ENCODE results near the gene TGM6.

The TGM6 gene

GRCh38 chr20:2380601-2381000 is at the start of gene TGM6:
TGM6 (plus strand) TSS chr20:2380901; CDS start chr20:2380969, 68 bp downstream.
- no peak for DNase-seq (ENCODE audit: low read depth)

- DNase-seq (ENCODE audit: low read depth) = no peak
These were observed 49.6 kb upstream of the TGM6 start for GRCh38 chr20:2331106-2331505.

- DNase-seq (ENCODE audit: low read depth) = no peak
These were observed 48.7 kb upstream of the TGM6 start for GRCh38 chr20:2331901-2332565.

- DNase-seq (ENCODE audit: low read depth) = no peak
These were observed 48.0 kb upstream of the TGM6 start for GRCh38 chr20:2332711-2333110.

- DNase-seq (ENCODE audit: low read depth) = no peak
These were observed 46.9 kb upstream of the TGM6 start for GRCh38 chr20:2333821-2334220.

- DNase-seq (ENCODE audit: low read depth) = no peak
These were observed 45.4 kb upstream of the TGM6 start for GRCh38 chr20:2335096-2335870.

- DNase-seq (ENCODE audit: low read depth) = no peak
These were observed 44.2 kb upstream of the TGM6 start for GRCh38 chr20:2336471-2336870.

GRCh38 chr20:2337142-2337541 is 43.6 kb upstream of the TGM6 start:
- DNase-seq (ENCODE audit: low read depth) = no peak

- no peak for DNase-seq (ENCODE audit: low read depth)
These were observed 42.2 kb upstream of the TGM6 start for GRCh38 chr20:2338411-2339066.

- no peak for DNase-seq (ENCODE audit: low read depth)
These were observed 40.6 kb upstream of the TGM6 start for GRCh38 chr20:2340136-2340535.

GRCh38 chr20:2340823-2341222 is 39.9 kb upstream of the TGM6 start:
- no peak for DNase-seq (ENCODE audit: low read depth)

GRCh38 chr20:2341336-2341735 is 39.4 kb upstream of the TGM6 start:
- DNase-seq (ENCODE audit: low read depth) = no peak

- DNase-seq (ENCODE audit: low read depth) = no peak
These were observed 38.5 kb upstream of the TGM6 start for GRCh38 chr20:2342243-2342642.

GRCh38 chr20:2346188-2346587 is 34.5 kb upstream of the TGM6 start:
- DNase-seq (ENCODE audit: low read depth) = no peak

GRCh38 chr20:2348336-2348735 is 32.4 kb upstream of the TGM6 start:
- no peak for DNase-seq (ENCODE audit: low read depth)

GRCh38 chr20:2349801-2350200 is 30.9 kb upstream of the TGM6 start:
- no peak for DNase-seq (ENCODE audit: low read depth)

GRCh38 chr20:2350606-2351005 is 30.1 kb upstream of the TGM6 start:
- no peak for DNase-seq (ENCODE audit: low read depth)

- no peak for DNase-seq (ENCODE audit: low read depth)
These were observed 27.5 kb upstream of the TGM6 start for GRCh38 chr20:2353231-2353630.

GRCh38 chr20:2357114-2357513 is 23.6 kb upstream of the TGM6 start:
- no peak for DNase-seq (ENCODE audit: low read depth)

GRCh38 chr20:2358006-2358405 is 22.7 kb upstream of the TGM6 start:
- DNase-seq (ENCODE audit: low read depth) = no peak

- DNase-seq (ENCODE audit: low read depth) = no peak
These were observed 19.6 kb upstream of the TGM6 start for GRCh38 chr20:2361035-2361593.

- no peak for DNase-seq (ENCODE audit: low read depth)
These were observed 17.5 kb upstream of the TGM6 start for GRCh38 chr20:2363187-2363586.

GRCh38 chr20:2363587-2363986 is 17.1 kb upstream of the TGM6 start:
- no peak for DNase-seq (ENCODE audit: low read depth)

Measured in stimulated activated CD8-positive, alpha-beta memory T cell treated with anti-CD3 and anti-CD28 coated beads, Interleukin-15, amount 100 ng/mL, for 24 hours (primary cell).